GM12878 (cell line): Measurements from ENCODE around the gene DNPEP. TPM values are rescaled to one million over a fixed set of nuclear protein-coding genes. Genes with fewer than 3 reads are reported as not detected.

Experiments
- ATAC-seq: fragments of 200-7000 bp; cut with Tn5 transposase; 3 replicates; pipeline ENCODE4 v1.9.1; 2020; ENCODE audit warnings: mild to moderate bottlenecking, moderate library complexity
- BruUV-seq: library from RNA; stranded (reverse); fragments of 400-500 nt; replicated peaks from 2 replicates; lab custom pipeline; 2021; lab: Mats Ljungman, UMichigan
- CTCF ChIA-PET: fragments of 300-600 bp; sonication (Branson Sonifier 250); formaldehyde crosslinking; extraction: SDS; loops from one replicate; lab custom pipeline; 2021; ENCODE audit warnings: inconsistent platforms; lab: Yijun Ruan, JAX
- POLR2A ChIA-PET: fragments of 350-600 bp; formaldehyde crosslinking; extraction: SDS; loops from one replicate; lab custom pipeline; 2021; ENCODE audit warnings: inconsistent platforms; lab: Charles Lee
- RAD21 ChIA-PET: fragments of 300-600 bp; sonication (Branson Sonifier 250); formaldehyde crosslinking; loops from one replicate; lab custom pipeline; 2023; ENCODE audit warnings: antibody characterized with exemption; ENCODE audit not compliant: unreplicated experiment; lab: Charles Lee
- SMC1A ChIA-PET: fragments of 300-600 bp; sonication (Branson Sonifier 250); formaldehyde crosslinking; loops from one replicate; lab custom pipeline; 2023; ENCODE audit not compliant: unreplicated experiment, uncharacterized antibody; lab: Charles Lee
- DNase-seq: peaks from one replicate; pipeline ENCODE4 v3.0.0-alpha.2; 2011; ENCODE audit warnings: low read depth, low spot score
- FAIRE-seq: peaks from 3 replicates; lab custom pipeline; 2011; peaks lifted over from hg19 to GRCh38; lab: Jason Lieb, UNC
- H2AFZ ChIP-seq: 2 replicates; pipeline ENCODE4 v1.6.0; 2011; ENCODE audit warnings: low read depth, low read length, control low read depth; ENCODE audit not compliant: control insufficient read depth
- H3K27ac ChIP-seq: 2 replicates; pipeline ENCODE4 v1.5.1; 2011; ENCODE audit warnings: control low read depth; ENCODE audit not compliant: control insufficient read depth, insufficient read depth
- H3K27me3 ChIP-seq, 2 experiments: replicated peaks in 1 of 2; 2 replicates each; pipeline versions ENCODE4 v1.6.0 to v1.6.1; 2011; ENCODE audit warnings: low read length in 1 of 2; ENCODE audit not compliant: control insufficient read depth in 2 of 2, insufficient read depth in 2 of 2
- H3K36me3 ChIP-seq, 2 experiments: 2 replicates each; pipeline ENCODE4 v1.5.1; 2011; ENCODE audit warnings: low read length in 1 of 2; ENCODE audit not compliant: control insufficient read depth in 2 of 2, insufficient read depth in 2 of 2
- H3K4me1 ChIP-seq: 2 replicates; pipeline ENCODE4 v1.6.1; 2011; ENCODE audit warnings: mild to moderate bottlenecking, low read length, moderate library complexity, mixed read lengths; ENCODE audit not compliant: control insufficient read depth, insufficient read depth
- H3K4me2 ChIP-seq: 2 replicates; pipeline ENCODE4 v1.6.0; 2011; ENCODE audit warnings: control low read depth; ENCODE audit not compliant: control insufficient read depth, insufficient read depth
- H3K4me3 ChIP-seq: fragments of 200-600 bp; sonication (generic); 2 replicates; pipeline ENCODE4 v1.5.1; 2016
- H3K79me2 ChIP-seq: 2 replicates; pipeline ENCODE4 v1.6.0; 2011; ENCODE audit warnings: low read length; ENCODE audit not compliant: control insufficient read depth, insufficient read depth
- H3K9ac ChIP-seq: 2 replicates; pipeline ENCODE4 v1.8.0; 2011; ENCODE audit warnings: low read length, control low read depth, mixed read lengths; ENCODE audit not compliant: control insufficient read depth, insufficient read depth
- H3K9me3 ChIP-seq: replicated peaks from 3 replicates; pipeline ENCODE4 v1.5.1; 2011; ENCODE audit warnings: mild to moderate bottlenecking, low read length; ENCODE audit not compliant: control insufficient read depth, insufficient read depth
- H4K20me1 ChIP-seq: 2 replicates; pipeline ENCODE4 v1.6.0; 2011; ENCODE audit not compliant: control insufficient read depth, insufficient read depth
- BCLAF1 ChIP-seq: fragments of 450-650 bp; IDR thresholded peaks from 2 replicates; pipeline ENCODE4 v1.6.1; 2017; ENCODE audit warnings: antibody characterized with exemption, mild to moderate bottlenecking, moderate library complexity
- CBX3 ChIP-seq: fragments of 200-600 bp; sonication (generic); IDR thresholded peaks from 2 replicates; pipeline ENCODE4 v1.6.1; 2016; ENCODE audit warnings: low read depth, borderline replicate concordance
- CBX5 ChIP-seq: sonication (generic); IDR thresholded peaks from 2 replicates; pipeline ENCODE4 v1.6.1; 2016; ENCODE audit warnings: low read depth, moderate library complexity, mild to moderate bottlenecking, inconsistent platforms
- ESRRA ChIP-seq: IDR thresholded peaks from 2 replicates; pipeline ENCODE4 v1.6.1; 2012; ENCODE audit warnings: mild to moderate bottlenecking, low read length, improper control_type of control experiment
- FOXK2 ChIP-seq: fragments of 450-650 bp; IDR thresholded peaks from 2 replicates; pipeline ENCODE4 v1.6.1; 2017; ENCODE audit warnings: mild to moderate bottlenecking, moderate library complexity
- GABPA ChIP-seq: IDR thresholded peaks from 2 replicates; pipeline ENCODE4 v1.6.1; 2014; ENCODE audit warnings: antibody characterized with exemption, low read depth, mild to moderate bottlenecking, inconsistent platforms
- IKZF2 ChIP-seq, 2 experiments: fragments of 450-650 bp; IDR thresholded peaks; 2 replicates each; pipeline ENCODE4 v1.6.1; 2017; ENCODE audit warnings: mild to moderate bottlenecking in 2 of 2, moderate library complexity in 2 of 2
- IRF4 ChIP-seq: IDR thresholded peaks from 2 replicates; pipeline ENCODE4 v1.6.1; 2011; ENCODE audit warnings: low read depth, low read length
- KDM1A ChIP-seq: fragments of 200-600 bp; sonication (generic); IDR thresholded peaks from 2 replicates; pipeline ENCODE4 v1.6.1; 2016; ENCODE audit warnings: borderline replicate concordance
- MTA3 ChIP-seq: IDR thresholded peaks from 2 replicates; pipeline ENCODE4 v1.6.1; 2012; ENCODE audit warnings: low read length, inconsistent platforms, borderline replicate concordance
- NR2F1 ChIP-seq: fragments of 450-650 bp; conservative IDR thresholded peaks from 2 replicates; pipeline ENCODE4 v1.6.1; 2017; ENCODE audit warnings: mild to moderate bottlenecking
- RCOR1 ChIP-seq: conservative IDR thresholded peaks from 2 replicates; pipeline ENCODE4 v1.6.1; 2012; ENCODE audit warnings: low read depth, low read length, improper control_type of control experiment
- SREBF2 ChIP-seq: IDR thresholded peaks from 2 replicates; pipeline ENCODE4 v1.6.1; 2012; ENCODE audit warnings: mild to moderate bottlenecking, low read length
- TCF12 ChIP-seq: IDR thresholded peaks from 2 replicates; pipeline ENCODE4 v1.6.1; 2011; ENCODE audit warnings: low read depth, mild to moderate bottlenecking, low read length
- ZBTB33 ChIP-seq: fragments of 450-650 bp; IDR thresholded peaks from 2 replicates; pipeline ENCODE4 v1.6.1; 2017; ENCODE audit warnings: mild to moderate bottlenecking
- ZNF217 ChIP-seq: fragments of 450-650 bp; IDR thresholded peaks from 2 replicates; pipeline ENCODE4 v1.6.1; 2017; ENCODE audit warnings: antibody characterized with exemption, mild to moderate bottlenecking
- WGBS: methylation state at CpG from one replicate; pipeline ENCODE4 v1.1.6; 2016; ENCODE audit warnings: low lambda C conversion rate; ENCODE audit not compliant: insufficient replicate concordance, insufficient coverage; ENCODE audit errors: missing lambda C conversion rate; 5-methylcytosine and 5-hydroxymethylcytosine counted together
- in situ Hi-C: fragments of 300-500 bp; cut with MboI; formaldehyde crosslinking; loops from 9 replicates; pipeline ENCODE4 v1.14.3; 2018; ENCODE audit warnings: mixed read lengths
- intact Hi-C: fragments of 100-400 bp; cut with micrococcal nuclease; formaldehyde crosslinking; loops from one replicate; pipeline ENCODE4 v1.14.2; 2022; ENCODE audit not compliant: unreplicated experiment
- polyA plus RNA-seq, 11 experiments: library from polyadenylated mRNA; depleted of rRNA in 4 of 11; unstranded in 6 of 11; stranded (reverse) in 5 of 11; fragments of >200 nt; fragmentation: Nextera tagmentation in 4 of 11; fragmentation: Illumina TruSeq in 1 of 11; extraction: Ambion mirVana in 4 of 11; extraction: Trizol in 1 of 11; gene quantifications; 1 replicate in 1 of 11; 2 replicates in 10 of 11; pipeline versions ENCODE4 v1.2.1 to v1.2.3, GENCODE V29; 2011 to 2016; ENCODE audit warnings: inconsistent platforms in 2 of 11, missing spikeins in 2 of 11, low read depth in 1 of 11
- total RNA-seq, 4 experiments: library from RNA; depleted of rRNA in 3 of 4; stranded (reverse); fragments of >200 nt in 3 of 4; fragmentation: Illumina TruSeq in 1 of 4; extraction: Trizol in 1 of 4; gene quantifications; 2 replicates each; pipeline versions ENCODE4 v1.2.1 to v1.2.3, GENCODE V29; 2013 to 2021

Gene DNPEP
- total and polyA plus RNA-seq, 10 of the 15 experiments (the other 5 are each of a cell fraction or from before 2014, with no cell fraction given), result 33.1 to 82.0 (median 64.1) TPM

GRCh38 chr2:219417374-219417773 lies 29.7 kb upstream of the DNPEP start:
- ChIA-PET CTCF (interaction anchor here (1.1 to 1.3 kb wide), 2 partner anchors 14 to 42 kb away, joined by 3 to 7 read pairs; no protein-coding TSS in a partner anchor), SMC1A (no interaction called here), POLR2A (interaction anchor here (0.6 kb wide), 1 partner anchor 13 kb away, joined by 3 read pairs; no protein-coding TSS in a partner anchor), RAD21 (no interaction called here)
- intact Hi-C loops, result no loop called here
- Histone ChIP-seq H3K4me3 (no peak overlapping the region), H4K20me1 (no peaks in the 10 kb centered on the region), H3K36me3 (no peaks in the 10 kb centered on the region), H3K27me3 (peaks cover 0 to 2% of the 10 kb centered on the region in 2 experiments; a peak in 2 of 4 replicates), H2AFZ (no peak overlapping the region), H3K4me2 (no peak overlapping the region), H3K4me1 (no peaks in the 10 kb centered on the region), H3K79me2 (no peaks in the 10 kb centered on the region)
- WGBS, result 1% methylated on average over 9 of the region's 9 CpGs
- FAIRE-seq (no peak), DNase-seq (no peak), ATAC-seq (no peak)
- in situ Hi-C loops, result no loop called here
- BruUV-seq, result no TSS peak
- TF ChIP-seq MTA3 (no peak), RCOR1 (no peak), ZNF217 (no peak), NR2F1 (no peak), CBX5 (no peak), CBX3 (no peak)
- TF ChIP-seq, all 136 proteins: peak for 0
- no peaks in the 10 kb centered on the region; the same call in 1 of the 3 replicates for H3K9me3 ChIP-seq
- H3K9ac ChIP-seq, result no peak overlapping the region
- H3K27ac ChIP-seq, result no peak overlapping the region

GRCh38 chr2:219416938-219417337 lies 29.2 kb upstream of the DNPEP start:
- Histone ChIP-seq H3K4me2 (no peak overlapping the region), H3K9ac (no peak overlapping the region), H3K27me3 (peaks cover 0 to 2% of the 10 kb centered on the region in 2 experiments; a peak in 2 of 4 replicates), H4K20me1 (no peaks in the 10 kb centered on the region), H3K4me3 (no peak overlapping the region), H3K36me3 (no peaks in the 10 kb centered on the region), H2AFZ (no peak overlapping the region), H3K9me3 (no peaks in the 10 kb centered on the region; the same call in 1 of the 3 replicates), H3K4me1 (no peaks in the 10 kb centered on the region), H3K79me2 (no peaks in the 10 kb centered on the region), H3K27ac (no peak overlapping the region)
- DNase-seq, result no peak
- in situ Hi-C loops (no loop called here), intact Hi-C loops (no loop called here)
- POLR2A ChIA-PET, result no interaction called here
- SMC1A ChIA-PET, result no interaction called here
- no peak for ATAC-seq
- RAD21 ChIA-PET, result no interaction called here
- CTCF ChIA-PET, result interaction anchor here (1.1 to 1.3 kb wide), 2 partner anchors 14 to 42 kb away, joined by 3 to 7 read pairs; no protein-coding TSS in a partner anchor
- 24% methylated on average over 4 of the region's 4 CpGs for WGBS
- no peak for FAIRE-seq
- no TSS peak for BruUV-seq
- TF ChIP-seq IKZF2 (IDR thresholded peaks at IDR 0.05), result no peak
- no peak for TF ChIP-seq BCLAF1
- TF ChIP-seq ZBTB33, result no peak
- TF ChIP-seq IRF4, result no peak
- TF ChIP-seq ESRRA, result no peak
- TF ChIP-seq KDM1A, result no peak
- TF ChIP-seq FOXK2, result no peak
- no peak for TF ChIP-seq TCF12
- no peak for TF ChIP-seq SREBF2
- TF ChIP-seq GABPA, result no peak
